K562 (cell line): Measurements from ENCODE around the gene MAL. TPM values are rescaled to one million over a fixed set of nuclear protein-coding genes. Genes with fewer than 3 reads are reported as not detected.

ENCODE experiments used
- CHD7 ChIP-seq: fragments of 200-600 bp; sonication (generic); IDR thresholded peaks from one replicate; pipeline ENCODE4 v1.6.1; 2012; ENCODE audit warnings: mild to moderate bottlenecking, low read depth, low read length, inconsistent platforms
- SNIP1 ChIP-seq: fragments of 450-650 bp; IDR thresholded peaks from 2 replicates; pipeline ENCODE4 v1.7.1; 2017; ENCODE audit warnings: low read depth, mild to moderate bottlenecking
- polyA plus RNA-seq, 8 experiments: library from polyadenylated mRNA; depleted of rRNA in 4 of 8; stranded (reverse) in 5 of 8; unstranded in 3 of 8; fragments of >200 nt; fragmentation: Nextera tagmentation in 2 of 8; fragmentation: Illumina TruSeq in 1 of 8; extraction: Ambion mirVana in 2 of 8; extraction: Trizol in 1 of 8; gene quantifications; 2 replicates each; pipeline versions ENCODE4 v1.2.1 to v1.2.3, GENCODE V29; 2011 to 2014; ENCODE audit warnings: inconsistent platforms in 1 of 8, missing spikeins in 1 of 8
- total RNA-seq, 7 experiments: library from RNA; depleted of rRNA in 6 of 7; stranded (reverse); fragments of >200 nt in 6 of 7; fragmentation: Illumina TruSeq in 2 of 7; extraction: Trizol in 2 of 7; gene quantifications; 2 replicates each; pipeline versions ENCODE4 v1.2.1 to v1.2.3, GENCODE V29; 2011 to 2021; ENCODE audit warnings: low replicate concordance in 1 of 7

The MAL gene
- total and polyA plus RNA-seq, 9 of the 15 experiments (the other 6 are each of a cell fraction or from before 2014, with no cell fraction given), result not detected

- no peak for TF ChIP-seq CHD7
- TF ChIP-seq SNIP1, result no peak
Measured at GRCh38 chr2:95039978-95040377, 14.5 kb downstream of the MAL start (continued).
